NCI-H82 treated with DMSO at 0.1 percent for 48 hours (cell line): ENCODE data around the gene B3GNT4.
"Not testable (repeated sequence)": the region's sequence is repeated elsewhere in the genome, so short reads cannot be mapped to it uniquely, and the experiment has no call there.

Source experiments
- DNase-seq: peaks from one replicate; lab custom pipeline; 2025; ENCODE audit not compliant: unreplicated experiment; lab: John Stamatoyannopoulos, UW

B3GNT4 gene

GRCh38 chr12:122203301-122204166, at the start of gene B3GNT4:
B3GNT4 (plus strand) TSS chr12:122203709; CDS start chr12:122204619, 910 bp downstream.
- DNase-seq = no peak

GRCh38 chr12:122155705-122156104, 47.8 kb upstream of the B3GNT4 start:
- DNase-seq = no peak

GRCh38 chr12:122158700-122159285, 44.7 kb upstream of the B3GNT4 start:
- DNase-seq = no peak

GRCh38 chr12:122159882-122160281, 43.6 kb upstream of the B3GNT4 start:
- no peak for DNase-seq

DNA sequence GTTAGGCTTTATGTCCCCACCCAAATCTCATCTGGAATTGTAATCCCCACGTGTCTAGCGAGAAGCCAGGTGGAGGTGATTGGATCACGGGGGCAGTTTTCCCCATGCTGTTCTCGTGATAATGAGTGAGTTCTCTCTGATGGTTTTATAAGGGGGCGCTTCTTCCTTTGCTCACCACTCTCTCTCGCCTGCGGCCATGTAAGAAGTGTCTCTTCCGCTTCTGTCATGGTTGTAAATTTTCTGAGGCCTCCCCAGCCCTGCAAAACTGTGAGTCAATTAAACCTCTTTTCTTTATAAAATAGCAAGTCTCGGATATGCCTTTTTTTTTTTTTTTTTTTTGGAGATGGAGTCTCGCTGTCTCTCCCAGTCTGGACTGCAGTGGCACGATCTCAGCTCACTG, 42.7 kb upstream of the B3GNT4 start:
- no peak for DNase-seq

DNA sequence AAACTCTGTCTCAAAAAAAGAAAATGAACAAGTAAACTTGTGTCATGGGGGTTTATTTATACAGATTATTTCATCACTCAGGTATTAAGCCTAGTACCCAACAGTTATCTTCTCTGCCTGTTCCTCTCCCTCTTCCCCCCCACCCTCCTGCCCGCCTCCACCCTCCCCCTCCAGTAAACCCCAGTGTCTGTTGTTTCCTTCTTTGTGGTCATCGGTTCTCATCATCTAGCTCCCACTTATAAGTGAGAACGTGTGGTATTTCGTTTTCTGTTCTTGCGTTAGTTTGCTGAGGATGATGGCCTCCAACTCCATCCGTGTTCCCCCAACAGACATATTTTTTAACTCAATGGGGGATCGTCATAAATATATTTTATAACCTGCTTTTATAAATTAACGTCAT, 41.8 kb upstream of the B3GNT4 start:
- DNase-seq = no peak

- DNase-seq = no peak
Measured at GRCh38 chr12:122162976-122163375, 40.5 kb upstream of the B3GNT4 start.

- DNase-seq = peak; percentile 94
Measured at GRCh38 chr12:122166422-122167349, 36.8 kb upstream of the B3GNT4 start.

- DNase-seq = no peak
Measured at GRCh38 chr12:122167356-122167925, 36.1 kb upstream of the B3GNT4 start.

DNA sequence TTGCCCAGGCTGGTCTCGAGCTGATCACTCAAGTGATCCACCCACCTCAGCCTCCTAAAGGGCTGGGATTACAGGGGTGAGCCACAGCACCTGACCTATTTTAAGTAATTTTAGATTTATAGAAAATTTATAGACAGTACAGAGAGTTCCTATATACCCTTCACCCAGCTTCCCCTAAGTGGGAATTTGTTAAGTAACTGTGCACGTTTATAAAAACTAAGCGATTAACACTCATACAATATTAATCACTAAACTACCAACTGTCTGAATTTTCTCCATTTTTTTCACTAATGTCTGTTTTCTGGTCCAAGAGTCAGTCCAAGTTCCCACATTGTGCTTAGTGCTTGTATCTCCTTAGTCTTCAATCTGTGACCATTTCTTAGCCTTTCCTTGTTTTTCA, 35.0 kb upstream of the B3GNT4 start:
- no peak for DNase-seq

- no peak for DNase-seq
Measured at GRCh38 chr12:122171399-122171798, 32.1 kb upstream of the B3GNT4 start.

DNA sequence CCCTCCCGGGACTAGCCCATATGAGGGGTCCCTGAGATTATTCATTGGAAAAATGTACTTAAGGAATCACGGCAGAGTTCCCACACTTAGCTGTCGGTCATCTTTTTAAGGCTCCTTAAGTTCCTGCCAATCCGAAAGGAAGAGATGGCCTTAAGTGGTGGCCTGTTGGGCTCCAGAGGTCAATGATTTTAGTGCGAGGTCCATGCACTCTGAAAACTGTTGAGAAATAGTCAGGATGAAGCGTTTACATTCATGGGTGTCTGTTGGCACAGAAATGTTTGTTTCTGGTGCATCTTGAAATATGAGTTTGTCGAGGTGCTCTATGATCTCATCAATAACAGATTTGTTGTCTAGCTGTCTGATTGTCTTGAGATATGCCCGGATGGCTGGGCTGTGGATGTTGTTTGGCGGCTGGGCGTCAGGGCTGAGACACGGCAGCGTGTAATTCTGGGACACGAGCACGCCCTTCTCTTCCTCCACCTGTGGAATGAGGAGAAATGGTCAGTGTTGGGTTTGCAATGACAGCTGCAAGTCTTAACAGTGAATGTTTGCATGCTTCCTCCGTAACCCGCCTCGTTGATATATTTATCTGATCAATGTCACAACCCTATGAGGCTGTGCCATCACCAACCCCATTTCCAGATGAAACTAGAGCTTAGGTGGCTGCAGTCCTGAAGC, 31.1 kb upstream of the B3GNT4 start:
- DNase-seq = no peak

DNA sequence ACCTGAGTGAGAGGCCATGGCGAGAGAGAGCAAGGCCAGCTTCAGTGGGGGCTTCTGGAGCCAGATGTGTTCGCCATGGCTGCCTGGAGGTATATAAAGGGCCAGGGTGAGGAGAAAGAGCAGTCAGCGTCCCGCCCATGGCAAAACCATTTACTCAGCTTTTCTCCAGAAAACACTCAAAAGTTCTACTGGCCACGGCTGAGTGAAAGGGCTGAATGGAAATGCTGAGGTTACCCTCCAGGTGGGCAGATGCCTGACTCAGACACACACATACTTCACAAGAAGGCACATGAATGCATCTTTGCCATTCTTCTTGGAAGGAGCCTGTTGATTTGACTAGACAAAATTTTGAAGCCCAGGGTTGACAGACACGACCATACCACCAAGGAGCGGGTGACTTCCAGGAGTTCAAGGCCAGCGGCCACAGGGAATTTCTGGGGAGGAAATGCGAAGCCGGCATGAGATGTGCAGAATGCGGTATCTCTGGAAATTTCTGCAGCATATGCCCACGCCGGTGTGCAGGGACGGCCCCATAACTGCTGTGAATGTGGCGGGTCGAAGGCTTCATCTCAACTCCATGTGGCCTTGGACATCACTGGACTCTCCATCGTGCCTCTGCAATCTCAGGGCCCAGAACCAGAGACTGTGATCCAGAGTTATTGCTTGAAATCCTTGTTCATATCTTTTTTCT, 29.2 kb upstream of the B3GNT4 start, which contains the start of gene IL31:
IL31 (minus strand) TSS at position 67 of the 691 bp plus-strand sequence; CDS start at position 18, 49 bp downstream.
- no peak for DNase-seq

DNA sequence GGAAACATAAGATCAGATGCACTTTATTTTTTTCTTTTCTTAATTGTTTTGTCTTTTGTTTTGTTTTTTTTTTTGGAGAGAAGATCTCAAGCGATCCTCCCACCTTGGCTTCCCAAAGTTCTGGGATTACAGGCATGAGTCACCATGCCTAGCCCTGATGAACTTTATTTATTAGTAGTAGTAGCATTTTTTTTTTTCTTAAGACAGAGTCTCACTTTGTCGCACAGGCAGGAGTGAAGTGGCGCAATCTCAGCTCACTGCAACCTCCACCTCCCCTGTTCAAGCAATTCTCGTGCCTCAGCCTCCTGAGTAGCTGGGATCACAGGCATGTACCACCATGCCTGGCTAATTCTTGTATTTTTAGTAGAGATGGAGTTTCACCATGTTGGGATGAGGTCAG, 27.0 kb upstream of the B3GNT4 start:
- DNase-seq = not testable (repeated sequence)

DNA sequence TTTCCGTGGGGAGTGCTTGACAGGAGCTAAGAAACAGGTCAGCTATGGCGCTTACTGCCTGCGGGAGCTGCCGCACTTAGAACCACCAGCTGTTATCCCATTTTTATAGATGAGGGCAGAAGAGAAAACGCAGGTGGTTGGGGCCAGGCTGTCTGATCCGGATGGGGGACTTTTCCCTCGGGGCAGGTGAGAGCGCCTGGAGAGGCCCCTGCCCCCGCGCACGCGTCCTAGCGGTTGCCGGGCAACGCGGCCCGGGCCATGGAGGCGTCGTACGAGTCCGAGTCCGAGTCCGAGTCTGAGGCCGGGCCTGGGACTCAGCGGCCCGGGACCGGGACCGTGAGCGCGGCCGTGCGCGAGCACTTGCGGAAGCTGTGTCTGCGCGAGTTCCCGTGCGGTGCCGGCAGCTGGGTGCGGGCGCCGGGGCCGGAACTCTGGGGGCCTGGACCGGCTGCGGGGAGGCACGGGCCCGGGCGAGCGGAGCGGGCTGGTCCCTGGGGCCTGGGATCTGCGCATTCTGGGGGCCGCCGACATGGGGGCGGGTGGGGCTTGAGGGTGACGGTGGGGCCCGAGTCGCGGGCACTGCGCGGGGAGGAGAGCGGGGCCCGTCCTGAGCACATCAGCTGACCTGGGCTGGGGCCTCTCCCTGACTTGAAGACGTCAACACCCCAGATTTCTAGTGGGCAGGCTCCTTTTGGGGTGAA, 20.5 kb upstream of the B3GNT4 start, which contains the start of gene LRRC43:
LRRC43 (plus strand) TSS at position 237 of the 701 bp plus-strand sequence; CDS start at position 259, 22 bp downstream.
- DNase-seq = peak; percentile 53

DNA sequence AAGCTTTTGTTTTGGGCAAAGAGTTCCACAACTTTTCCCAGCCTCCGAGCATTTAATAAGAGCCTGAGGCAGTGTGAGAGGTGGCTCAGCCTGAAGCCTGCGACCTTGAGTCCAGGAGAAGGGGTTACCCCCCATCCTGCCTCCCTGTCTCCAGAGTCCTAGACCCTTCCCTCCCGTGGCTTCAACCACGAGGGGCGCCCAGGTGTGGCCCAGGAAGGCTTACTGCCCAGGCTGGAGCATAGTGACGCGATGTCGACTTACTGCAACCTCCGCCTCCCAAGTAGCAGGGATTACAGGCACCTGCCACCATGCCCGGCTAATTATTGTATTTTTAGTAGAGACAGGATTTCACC, 19.9 kb upstream of the B3GNT4 start:
- no peak for DNase-seq

DNA sequence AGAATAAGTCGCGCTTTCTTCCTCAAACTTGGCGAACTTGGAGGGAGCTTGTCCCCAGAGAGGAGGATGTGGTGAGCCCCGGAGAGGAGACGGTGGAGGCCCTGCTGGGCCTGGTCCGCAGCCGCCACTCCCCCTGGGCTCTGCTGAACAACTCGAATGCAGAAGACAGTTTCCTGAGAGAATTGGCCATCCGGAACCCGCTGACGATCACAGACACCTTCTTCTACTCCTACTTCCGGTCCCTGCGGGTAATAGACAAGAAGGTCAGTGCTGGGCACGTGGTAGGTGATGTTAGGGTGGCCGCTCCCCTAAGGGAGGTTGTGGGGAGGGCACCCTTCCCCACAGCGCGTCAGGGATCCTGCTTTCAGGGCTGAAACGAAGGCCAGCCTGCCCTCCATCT, 19.0 kb upstream of the B3GNT4 start:
- DNase-seq = no peak

- no peak for DNase-seq
Measured at GRCh38 chr12:122185079-122185478, 18.4 kb upstream of the B3GNT4 start.

DNA sequence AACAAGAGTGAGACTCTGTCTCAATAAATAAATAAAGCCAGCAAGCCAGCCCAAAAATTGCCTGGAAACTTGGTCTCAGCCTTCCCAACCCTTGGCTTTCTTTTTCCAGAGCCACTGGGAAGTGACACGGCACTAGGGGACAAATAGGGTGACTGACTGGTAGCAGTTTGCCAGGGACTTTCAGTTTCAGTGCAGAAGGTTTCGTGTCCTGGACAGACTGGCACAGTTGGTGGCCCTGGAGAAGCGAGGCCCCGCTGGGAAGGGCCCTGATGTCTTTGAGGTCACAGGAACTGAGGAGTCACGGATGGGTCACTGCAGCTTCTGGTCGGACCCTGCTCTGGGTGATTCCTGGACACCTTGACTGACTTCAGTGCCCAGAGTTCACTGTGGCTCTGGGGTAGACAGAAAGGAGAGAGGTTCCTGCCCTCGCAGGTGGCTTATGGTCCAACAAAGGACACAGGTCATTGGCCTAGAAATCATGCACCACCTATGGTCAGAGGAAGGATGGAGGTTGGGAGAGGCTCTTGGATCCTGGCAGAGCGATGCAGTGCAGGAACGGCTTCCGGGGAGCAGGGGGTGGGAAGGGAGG, 17.9 kb upstream of the B3GNT4 start:
- no peak for DNase-seq
